ENCODE data around the gene HOXC13. TPM values are rescaled to one million over a fixed set of nuclear protein-coding genes. Genes with fewer than 3 reads are reported as not detected.
A peak's percentile ranks its signal among the peaks of the same experiment; 100 is the strongest.

HOXC13 gene
- total RNA-seq, 1 donor from 2014 or later, result not detected

DNA sequence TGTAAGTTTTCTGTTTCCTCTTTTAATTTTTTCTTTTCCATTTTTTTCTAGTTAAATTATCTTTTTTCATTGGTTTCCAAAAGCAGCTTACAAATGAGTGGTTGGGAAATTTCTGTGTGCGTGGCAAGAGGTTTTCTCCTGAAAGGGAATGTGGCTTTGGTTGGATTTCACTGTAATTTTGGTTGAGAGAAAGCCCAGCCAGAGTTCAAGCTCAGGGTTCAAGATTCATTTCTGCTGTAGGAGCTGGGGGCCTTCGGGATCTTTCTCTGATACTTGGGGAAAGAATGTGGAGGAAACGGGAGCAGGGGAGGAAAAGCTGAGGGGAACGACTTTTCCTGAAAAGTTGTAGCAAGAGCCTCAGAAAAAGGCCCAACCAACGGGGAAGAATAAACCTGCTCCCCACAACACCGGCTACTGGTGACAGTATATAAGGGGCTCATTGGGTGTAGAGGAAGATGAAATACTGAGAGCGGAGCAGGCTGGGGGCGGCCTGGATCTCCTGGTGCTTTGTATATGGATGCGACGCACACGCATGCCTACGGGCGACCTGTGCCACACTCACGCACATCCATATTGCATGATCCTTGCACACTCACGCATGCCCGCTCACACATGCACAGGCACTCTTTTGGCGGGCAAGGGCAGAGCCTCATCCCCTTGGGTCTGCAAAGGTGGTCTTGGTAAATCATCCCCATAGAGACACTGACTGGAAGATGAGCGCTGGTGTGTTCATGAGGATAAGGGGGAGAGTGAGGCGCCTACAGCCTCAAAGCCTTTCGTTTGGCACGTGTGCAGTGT is 48.3 kb downstream of the HOXC13 start:
- no peak for DNase-seq (ENCODE audit: low spot score)
- Mint-ChIP-seq H3K36me3 (ENCODE audit: low read depth) (peaks cover 2% of the 10 kb centered on the region), H3K4me1 (ENCODE audit: low read depth) (no peaks in the 10 kb centered on the region), H3K27me3 (ENCODE audit: low read depth) (peaks cover 89% of the 10 kb centered on the region), H3K27ac (ENCODE audit: unreplicated experiment) (no peak overlapping the region), H3K9me3 (ENCODE audit: low read depth) (no peaks in the 10 kb centered on the region), H3K4me3 (ENCODE audit: unreplicated experiment) (no peak overlapping the region)
- no peak for TF ChIP-seq CTCF (IDR thresholded peaks at IDR 0.05)

- H3K4me1 Mint-ChIP-seq (ENCODE audit: low read depth), result no peaks in the 10 kb centered on the region
- no peaks in the 10 kb centered on the region for H3K9me3 Mint-ChIP-seq (ENCODE audit: low read depth)
- no peak overlapping the region for H3K4me3 Mint-ChIP-seq (ENCODE audit: unreplicated experiment)
- TF ChIP-seq CTCF (IDR thresholded peaks at IDR 0.05), result no peak
- H3K27me3 Mint-ChIP-seq (ENCODE audit: low read depth), result peaks cover 88% of the 10 kb centered on the region
- H3K36me3 Mint-ChIP-seq (ENCODE audit: low read depth), result peaks cover 2% of the 10 kb centered on the region
- H3K27ac Mint-ChIP-seq (ENCODE audit: unreplicated experiment), result no peak overlapping the region
- no peak for DNase-seq (ENCODE audit: low spot score)
Observed at GRCh38 chr12:53987787-53988230, 49.2 kb downstream of the HOXC13 start.

DNA sequence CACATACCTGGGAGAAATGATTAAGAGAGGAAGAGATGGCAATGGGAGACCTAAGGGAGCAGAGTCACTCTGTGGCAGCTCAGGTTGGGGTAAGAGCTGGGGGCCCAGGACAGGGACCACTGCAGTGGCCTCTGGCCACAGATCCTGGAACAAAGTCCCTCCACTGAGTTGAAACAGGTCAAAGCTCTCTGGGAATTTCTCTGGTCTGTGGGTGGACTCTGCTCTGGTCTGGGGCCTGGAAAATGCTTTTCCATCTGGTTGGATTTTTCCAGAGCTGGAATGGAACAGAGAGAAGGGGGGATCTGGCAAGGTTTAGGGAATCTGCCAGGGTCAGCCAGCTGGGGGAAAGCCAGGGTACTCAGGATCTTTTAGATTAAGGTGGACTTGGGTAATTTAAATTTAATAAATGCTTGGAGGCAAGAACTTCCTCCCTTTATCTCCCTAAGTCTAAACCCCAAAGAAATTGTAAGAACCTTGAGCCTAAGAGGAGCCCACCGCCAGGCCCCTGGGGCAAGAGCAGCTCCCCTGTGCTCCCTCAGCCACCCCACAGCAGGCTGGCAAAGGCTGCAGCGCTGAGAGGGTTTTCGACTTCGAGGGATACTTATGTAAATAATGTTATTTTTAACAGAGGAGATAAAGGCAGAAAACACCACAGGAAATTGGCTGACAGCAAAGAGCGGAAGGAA is 50.1 kb downstream of the HOXC13 start:
- Mint-ChIP-seq H3K27ac (ENCODE audit: unreplicated experiment) (no peak overlapping the region), H3K36me3 (ENCODE audit: low read depth) (peaks cover 2% of the 10 kb centered on the region), H3K4me1 (ENCODE audit: low read depth) (no peaks in the 10 kb centered on the region), H3K27me3 (ENCODE audit: low read depth) (peaks cover 88% of the 10 kb centered on the region), H3K4me3 (ENCODE audit: unreplicated experiment) (no peak overlapping the region), H3K9me3 (ENCODE audit: low read depth) (no peaks in the 10 kb centered on the region)
- TF ChIP-seq CTCF (IDR thresholded peaks at IDR 0.05), result no peak
- no peak for DNase-seq (ENCODE audit: low spot score)

DNA sequence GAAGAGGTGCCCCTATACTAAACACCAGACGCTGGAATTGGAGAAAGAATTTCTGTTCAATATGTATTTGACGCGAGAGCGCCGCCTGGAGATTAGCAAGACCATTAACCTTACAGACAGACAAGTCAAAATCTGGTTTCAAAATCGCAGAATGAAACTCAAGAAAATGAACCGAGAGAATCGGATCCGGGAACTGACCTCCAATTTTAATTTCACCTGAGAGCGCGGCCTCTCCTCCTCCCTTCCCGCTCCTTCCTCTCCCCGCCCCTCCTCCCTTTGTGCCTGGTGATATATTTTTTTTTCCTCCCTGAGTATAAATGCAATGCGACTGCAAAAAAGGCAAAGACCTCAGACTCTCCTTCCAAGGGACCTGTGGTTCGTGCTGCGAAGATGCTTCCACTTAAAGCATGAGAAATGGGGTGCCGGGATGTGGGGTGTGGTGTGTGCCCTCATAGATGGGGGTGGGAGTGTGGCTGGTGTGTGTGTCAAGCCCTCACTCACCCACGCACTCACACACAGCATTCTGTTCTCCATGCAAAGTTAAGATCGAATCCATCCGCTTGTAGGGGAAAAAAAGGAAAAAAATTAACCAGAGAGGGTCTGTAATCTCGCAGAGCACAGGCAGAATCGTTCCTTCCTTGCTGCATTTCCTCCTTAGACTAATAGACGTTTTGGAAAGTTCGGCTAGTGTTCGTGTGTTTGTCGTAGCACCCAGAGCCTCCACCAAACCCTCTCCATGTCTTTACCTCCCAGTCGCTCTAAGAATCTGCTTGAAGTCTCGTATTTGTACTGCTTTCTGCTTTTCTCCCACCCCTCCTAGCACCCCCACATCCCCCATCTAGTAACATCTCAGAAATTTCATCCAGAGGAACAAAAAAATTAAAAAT is 50.8 kb downstream of the HOXC13 start:
- no peak overlapping the region for H3K4me3 Mint-ChIP-seq (ENCODE audit: unreplicated experiment)
- no peak overlapping the region for H3K27ac Mint-ChIP-seq (ENCODE audit: unreplicated experiment)
- no peak for DNase-seq (ENCODE audit: low spot score)
- peaks cover 5% of the 10 kb centered on the region for H3K4me1 Mint-ChIP-seq (ENCODE audit: low read depth)
- peak; percentile 71 for TF ChIP-seq CTCF (IDR thresholded peaks at IDR 0.05)
- H3K36me3 Mint-ChIP-seq (ENCODE audit: low read depth), result peaks cover 7% of the 10 kb centered on the region
- peaks cover 91% of the 10 kb centered on the region for H3K27me3 Mint-ChIP-seq (ENCODE audit: low read depth)
- no peaks in the 10 kb centered on the region for H3K9me3 Mint-ChIP-seq (ENCODE audit: low read depth)

Measured in chondrocyte (in vitro differentiated cells).